B cell (primary cell): Measurements from ENCODE around the gene GPR183. TPM values are rescaled to one million over a fixed set of nuclear protein-coding genes. Genes with fewer than 3 reads are reported as not detected.
A peak's percentile ranks its signal among the peaks of the same experiment; 100 is the strongest.

Experiments
- ATAC-seq: fragments of 200-7000 bp; cut with Tn5 transposase; one replicate; pipeline ENCODE4 v1.10.0; 2021; ENCODE audit warnings: low read depth, mild to moderate bottlenecking, moderate number of reproducible peaks, moderate library complexity
- CTCF ChIA-PET: fragments of 350-600 bp; sonication (Branson Sonifier 250); formaldehyde crosslinking; loops from one replicate; lab custom pipeline; 2021; ENCODE audit warnings: antibody characterized with exemption, inconsistent platforms; lab: Charles Lee
- POLR2A ChIA-PET: fragments of 350-600 bp; sonication (Branson Sonifier 250); formaldehyde crosslinking; loops from one replicate; lab custom pipeline; 2021; ENCODE audit warnings: antibody characterized with exemption; lab: Charles Lee
- DNase-seq: peaks from one replicate; pipeline ENCODE4 v3.0.0; 2013
- H2AFZ ChIP-seq: 2 replicates; pipeline ENCODE4 v1.6.1; 2012; ENCODE audit warnings: mild to moderate bottlenecking, low read depth, low read length; ENCODE audit not compliant: insufficient read depth, poor library complexity, severe bottlenecking
- H3K27ac ChIP-seq, 2 donors: 1 replicate in 1 of 2; 2 replicates in 1 of 2; pipeline ENCODE4 v1.5.1; 2012 to 2013; ENCODE audit warnings: low read length in 2 of 2, mild to moderate bottlenecking in 2 of 2, moderate library complexity in 1 of 2
- H3K27me3 ChIP-seq, 4 experiments: fragments of 200-600 bp in 1 of 4; sonication (generic) in 1 of 4; replicated peaks in 1 of 4; 1 replicate in 2 of 4; 2 replicates in 2 of 4; pipeline versions ENCODE4 v1.6.1 to v1.7.0; 2013 to 2016; ENCODE audit warnings: low read length in 3 of 4, mild to moderate bottlenecking in 2 of 4, mixed read lengths in 1 of 4, moderate library complexity in 1 of 4; ENCODE audit not compliant: insufficient read depth in 4 of 4, control insufficient read depth in 3 of 4; ENCODE audit errors: control extremely low read depth in 1 of 4
- H3K36me3 ChIP-seq, 2 experiments: replicated peaks in 1 of 2; 1 replicate in 1 of 2; 2 replicates in 1 of 2; pipeline versions ENCODE4 v1.6.1 to v1.7.1; 2013; ENCODE audit warnings: low read length in 1 of 2; ENCODE audit not compliant: insufficient read depth in 2 of 2, control insufficient read depth in 1 of 2; ENCODE audit errors: control extremely low read depth in 1 of 2, extremely low read depth in 1 of 2
- H3K4me1 ChIP-seq, 2 donors: fragments of 200-600 bp in 1 of 2; sonication (generic) in 1 of 2; 1 replicate in 1 of 2; 2 replicates in 1 of 2; pipeline versions ENCODE4 v1.5.1 to v1.6.1; 2013 to 2017; ENCODE audit warnings: low read length in 2 of 2; ENCODE audit not compliant: control insufficient read depth in 2 of 2, insufficient read depth in 2 of 2
- H3K4me2 ChIP-seq: replicated peaks from 2 replicates; pipeline ENCODE3; 2012; ENCODE audit warnings: mild to moderate bottlenecking, low read depth, low read length; ENCODE audit not compliant: poor library complexity, severe bottlenecking
- H3K4me3 ChIP-seq, 5 experiments: fragments of 200-600 bp in 1 of 5; sonication (generic) in 1 of 5; 1 replicate in 3 of 5; 2 replicates in 2 of 5; pipeline versions ENCODE4 v1.5.1 to v1.7.0; 2011 to 2016; ENCODE audit warnings: low read length in 4 of 5, mild to moderate bottlenecking in 4 of 5, low read depth in 2 of 5, control low read depth in 1 of 5, moderate library complexity in 1 of 5; ENCODE audit not compliant: insufficient read depth in 1 of 5; ENCODE audit errors: control extremely low read depth in 1 of 5, extremely low read depth in 1 of 5
- H3K79me2 ChIP-seq: fragments of 200-600 bp; sonication (generic); one replicate; pipeline ENCODE4 v1.6.0; 2016; ENCODE audit warnings: low read length; ENCODE audit not compliant: control insufficient read depth, insufficient read depth
- H3K9ac ChIP-seq: fragments of 200-600 bp; sonication (generic); 2 replicates; pipeline ENCODE4 v1.6.1; 2017; ENCODE audit warnings: mild to moderate bottlenecking, low read length, moderate library complexity
- H3K9me3 ChIP-seq, 3 donors: one replicate each; pipeline versions ENCODE4 v1.6.1 to v1.7.1; 2013; ENCODE audit warnings: low read length in 2 of 3; ENCODE audit not compliant: control insufficient read depth in 2 of 3, insufficient read depth in 1 of 3; ENCODE audit errors: control extremely low read depth in 1 of 3
- H4K20me1 ChIP-seq: 2 replicates; pipeline ENCODE4 v1.6.0; 2012; ENCODE audit warnings: mild to moderate bottlenecking, low read length; ENCODE audit not compliant: insufficient read depth, control insufficient read depth, poor library complexity, severe bottlenecking
- H3K27ac Mint-ChIP-seq: one replicate; pipeline ENCODE4 v1.8.0; 2021; ENCODE audit warnings: mixed read lengths
- H3K27me3 Mint-ChIP-seq: one replicate; pipeline ENCODE4 v1.8.0; 2021; ENCODE audit warnings: mixed read lengths
- H3K4me1 Mint-ChIP-seq: one replicate; pipeline ENCODE4 v1.8.0; 2021; ENCODE audit warnings: mixed read lengths
- H3K4me3 Mint-ChIP-seq: one replicate; pipeline ENCODE4 v1.8.0; 2021; ENCODE audit warnings: mixed read lengths
- H3K9me3 Mint-ChIP-seq: one replicate; pipeline ENCODE4 v1.8.0; 2022; ENCODE audit warnings: mixed read lengths; ENCODE audit not compliant: insufficient read depth
- CTCF ChIP-seq: fragments of 200-600 bp; IDR thresholded peaks from one replicate; pipeline ENCODE4 v1.8.0; 2022; ENCODE audit warnings: antibody characterized with exemption, mild to moderate bottlenecking
- EZH2 ChIP-seq: IDR thresholded peaks from 2 replicates; pipeline ENCODE4 v1.6.1; 2012; ENCODE audit warnings: borderline replicate concordance, low read depth, mild to moderate bottlenecking, moderate library complexity, low read length; ENCODE audit not compliant: insufficient read depth, poor library complexity, severe bottlenecking
- WGBS: methylation state at CpG from one replicate; pipeline ENCODE4 v1.1.5; 2013; ENCODE audit warnings: missing lambda C conversion rate; ENCODE audit not compliant: insufficient coverage; 5-methylcytosine and 5-hydroxymethylcytosine counted together
- intact Hi-C: fragments of 100-400 bp; cut with micrococcal nuclease; formaldehyde crosslinking; loops from one replicate; pipeline ENCODE4 v1.10.0; 2022
- polyA plus RNA-seq: library from polyadenylated mRNA; depleted of rRNA; stranded (reverse); fragments of >200 nt; gene quantifications from 2 replicates; pipeline ENCODE4 v1.2.3, GENCODE V29; 2012
- total RNA-seq, 2 donors: library from RNA; stranded (reverse); fragments of 120-200 nt in 1 of 2; gene quantifications; 1 replicate in 1 of 2; 2 replicates in 1 of 2; pipeline versions ENCODE4 v1.2.3 to v1.2.4, GENCODE V29; 2013 to 2022

The GPR183 gene
- total and polyA plus RNA-seq, 2 donors (not counting 1 experiment from before 2014, with no cell fraction given) = 150 to 256 TPM

- Histone ChIP-seq H3K4me1 (peaks cover 74 to 81% of the 10 kb centered on the region in 2 donors), H3K9ac (no peak overlapping the region), H4K20me1 (no peaks in the 10 kb centered on the region), H3K4me3 (no peak overlapping the region), H2AFZ (no peak overlapping the region), H3K4me2 (no peak overlapping the region), H3K27me3 (no peaks in the 10 kb centered on the region), H3K9me3 (peaks cover 0 to 13% (median 5%) of the 10 kb centered on the region in 3 donors), H3K36me3 (peaks cover 0 to 24% of the 10 kb centered on the region in 2 experiments), H3K27ac (peak overlapping the region in 1 of 2 donors; percentile 42), H3K79me2 (peaks cover 87% of the 10 kb centered on the region)
- Mint-ChIP-seq H3K4me3 (no peak overlapping the region), H3K27ac (peak overlapping the region; percentile 80), H3K9me3 (no peaks in the 10 kb centered on the region), H3K27me3 (no peaks in the 10 kb centered on the region), H3K4me1 (peaks cover 85% of the 10 kb centered on the region)
- CTCF ChIA-PET = interaction anchor here (0.6 to 17.1 kb wide), 10 partner anchors 9 to 232 kb away, joined by 3 to 661 read pairs (median 4); partner anchors contain the start of gene UBAC2
- no peak for ATAC-seq
- POLR2A ChIA-PET = no interaction called here
- intact Hi-C loops = no loop called here
- no peak for DNase-seq
- TF ChIP-seq CTCF = no peak
- TF ChIP-seq EZH2 = no peak
- WGBS = no CpG with 5 or more reads among the region's 1 CpG
Measured at GRCh38 chr13:99275093-99275469, 32.1 kb downstream of the GPR183 start.

GRCh38 chr13:99273128-99273527, 34.1 kb downstream of the GPR183 start:
- CTCF ChIA-PET = interaction anchor here (0.6 to 17.1 kb wide), 7 partner anchors 7 to 166 kb away, joined by 3 to 661 read pairs (median 164); no protein-coding TSS in a partner anchor
- no peaks in the 10 kb centered on the region for H3K9me3 Mint-ChIP-seq
- peaks cover 0 to 29% of the 10 kb centered on the region in 2 experiments for H3K36me3 ChIP-seq
- peaks cover 77% of the 10 kb centered on the region for H3K4me1 Mint-ChIP-seq
- H3K79me2 ChIP-seq = peaks cover 79% of the 10 kb centered on the region
- H3K9me3 ChIP-seq = peaks cover 0 to 13% (median 5%) of the 10 kb centered on the region in 3 donors
- TF ChIP-seq CTCF (no peak), EZH2 (no peak)
- 100% methylated on average over 2 of the region's 2 CpGs for WGBS
- ATAC-seq (no peak), DNase-seq (no peak)
- peak overlapping the region in 1 of 2 donors; percentile 73 for H3K27ac ChIP-seq
- H3K27me3 ChIP-seq = no peaks in the 10 kb centered on the region
- peaks cover 59 to 72% of the 10 kb centered on the region in 2 donors for H3K4me1 ChIP-seq
- no peaks in the 10 kb centered on the region for H4K20me1 ChIP-seq
- no peaks in the 10 kb centered on the region for H3K27me3 Mint-ChIP-seq
- intact Hi-C loops = loop anchor here (5.0 kb wide), 1 partner anchor 964 kb away; no protein-coding TSS in a partner anchor
- no peak overlapping the region for H3K4me2 ChIP-seq
- no peak overlapping the region for H3K4me3 ChIP-seq
- POLR2A ChIA-PET = no interaction called here
- no peak overlapping the region for H3K4me3 Mint-ChIP-seq
- H2AFZ ChIP-seq = no peak overlapping the region
- H3K27ac Mint-ChIP-seq = peak overlapping the region; percentile 66
- no peak overlapping the region for H3K9ac ChIP-seq
